ENCODE results near the gene KLHL29. TPM values are rescaled to one million over a fixed set of nuclear protein-coding genes. Genes with fewer than 3 reads are reported as not detected.

The KLHL29 gene
- total and polyA plus RNA-seq, 10 of the 15 experiments (the other 5 are each of a cell fraction or from before 2014, with no cell fraction given) = 1.4 to 19.5 (median 6.1) TPM

- TF ChIP-seq ZNF592 (IDR thresholded peaks at IDR 0.05) (no peak), ZNF24 (IDR thresholded peaks at IDR 0.05) (no peak), BRCA1 (IDR thresholded peaks at IDR 0.05; ENCODE audit: low read depth, low read length) (no peak), ZNF622 (IDR thresholded peaks at IDR 0.05) (no peak), RAD21 (IDR thresholded peaks at IDR 0.05; ENCODE audit: insufficient read depth, low read depth, low read length) (no peak)
Measured at GRCh38 chr2:23685181-23685580, 300.2 kb downstream of the KLHL29 start (continued).

DNA sequence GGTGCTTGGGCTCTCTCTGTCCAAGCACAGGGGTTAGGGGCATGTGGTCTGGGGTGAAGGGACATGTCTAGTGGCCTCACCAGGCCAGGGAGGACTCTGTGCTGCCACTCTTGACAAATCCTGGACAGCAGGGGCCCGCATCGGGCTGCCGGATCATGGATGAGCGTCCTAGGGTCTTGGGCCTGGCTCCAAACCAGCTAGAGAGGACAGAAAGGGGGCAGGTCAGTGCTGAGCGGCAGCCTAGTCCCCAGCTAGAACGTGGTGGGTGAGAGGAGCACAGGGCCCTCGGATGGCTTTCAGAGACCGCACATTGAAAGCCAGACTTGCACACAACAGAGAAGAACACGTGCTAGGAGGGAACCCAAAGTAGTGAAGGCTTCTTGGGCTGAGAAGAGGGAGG, 300.7 kb downstream of the KLHL29 start:
- no TSS peak for BruUV-seq (replicated peaks)
- Histone ChIP-seq H3K4me1 (ENCODE audit: control insufficient read depth, insufficient read depth, low read length) (no peaks in the 10 kb centered on the region), H3K4me3 (no peak overlapping the region), H3K27me3 (replicated peaks in 1 of 2; ENCODE audit: control insufficient read depth in 2 of 2, insufficient read depth in 2 of 2, low read length in 1 of 2) (no peaks in the 10 kb centered on the region), H3K9me3 (replicated peaks; ENCODE audit: control insufficient read depth, insufficient read depth, low read length) (no peaks in the 10 kb centered on the region), H3K27ac (ENCODE audit: control insufficient read depth, insufficient read depth) (no peak overlapping the region), H2AFZ (ENCODE audit: control insufficient read depth, low read depth, low read length) (no peak overlapping the region), H4K20me1 (ENCODE audit: control insufficient read depth, insufficient read depth) (no peaks in the 10 kb centered on the region), H3K36me3 (ENCODE audit: control insufficient read depth in 2 of 2, insufficient read depth in 2 of 2, low read length in 1 of 2) (peaks cover 0 to 4% of the 10 kb centered on the region in 2 experiments; a peak in 3 of 4 replicates), H3K4me2 (ENCODE audit: control insufficient read depth, insufficient read depth) (no peak overlapping the region), H3K79me2 (ENCODE audit: control insufficient read depth, insufficient read depth, low read length) (no peaks in the 10 kb centered on the region), H3K9ac (ENCODE audit: control insufficient read depth, insufficient read depth, low read length) (no peak overlapping the region)
- intact Hi-C loops (cut with micrococcal nuclease; ENCODE audit: unreplicated experiment) (no loop called here), in situ Hi-C loops (cut with MboI) (no loop called here)
- POLR2A ChIA-PET = no interaction called here
- ATAC-seq = no peak
- no peak for FAIRE-seq
- RAD21 ChIA-PET (ENCODE audit: unreplicated experiment) = no interaction called here
- 89% methylated on average over 9 of the region's 9 CpGs for WGBS (ENCODE audit: insufficient coverage, insufficient replicate concordance, low lambda C conversion rate, missing lambda C conversion rate)
- CTCF ChIA-PET = no interaction called here
- SMC1A ChIA-PET (ENCODE audit: uncharacterized antibody, unreplicated experiment) = no interaction called here
- no peak for DNase-seq (ENCODE audit: low read depth, low spot score)
- TF ChIP-seq ASH2L (IDR thresholded peaks at IDR 0.05; ENCODE audit: borderline replicate concordance, low read depth) (no peak), EED (IDR thresholded peaks at IDR 0.05; ENCODE audit: low read depth) (no peak), LARP7 (IDR thresholded peaks at IDR 0.05) (no peak), SUZ12 (IDR thresholded peaks at IDR 0.05; ENCODE audit: unreplicated experiment) (no peak), WRNIP1 (IDR thresholded peaks at IDR 0.05; ENCODE audit: borderline replicate concordance, low read depth, low read length) (no peak), MXI1 (IDR thresholded peaks at IDR 0.05; ENCODE audit: low read depth, low read length) (no peak), BACH1 (IDR thresholded peaks at IDR 0.05; ENCODE audit: borderline replicate concordance) (no peak), CHD4 (IDR thresholded peaks at IDR 0.05) (no peak), SREBF1 (IDR thresholded peaks at IDR 0.05; ENCODE audit: low read length) (no peak), RFX5 (IDR thresholded peaks at IDR 0.05; ENCODE audit: low read depth, low read length) (no peak), YY1 (IDR thresholded peaks at IDR 0.05; ENCODE audit: low read depth, low read length) (no peak), CHD1 (IDR thresholded peaks at IDR 0.05; ENCODE audit: low read depth, low read length) (no peak), ZNF622 (IDR thresholded peaks at IDR 0.05) (no peak), JUNB (IDR thresholded peaks at IDR 0.05) (no peak)
- TF ChIP-seq, protein P1, sequence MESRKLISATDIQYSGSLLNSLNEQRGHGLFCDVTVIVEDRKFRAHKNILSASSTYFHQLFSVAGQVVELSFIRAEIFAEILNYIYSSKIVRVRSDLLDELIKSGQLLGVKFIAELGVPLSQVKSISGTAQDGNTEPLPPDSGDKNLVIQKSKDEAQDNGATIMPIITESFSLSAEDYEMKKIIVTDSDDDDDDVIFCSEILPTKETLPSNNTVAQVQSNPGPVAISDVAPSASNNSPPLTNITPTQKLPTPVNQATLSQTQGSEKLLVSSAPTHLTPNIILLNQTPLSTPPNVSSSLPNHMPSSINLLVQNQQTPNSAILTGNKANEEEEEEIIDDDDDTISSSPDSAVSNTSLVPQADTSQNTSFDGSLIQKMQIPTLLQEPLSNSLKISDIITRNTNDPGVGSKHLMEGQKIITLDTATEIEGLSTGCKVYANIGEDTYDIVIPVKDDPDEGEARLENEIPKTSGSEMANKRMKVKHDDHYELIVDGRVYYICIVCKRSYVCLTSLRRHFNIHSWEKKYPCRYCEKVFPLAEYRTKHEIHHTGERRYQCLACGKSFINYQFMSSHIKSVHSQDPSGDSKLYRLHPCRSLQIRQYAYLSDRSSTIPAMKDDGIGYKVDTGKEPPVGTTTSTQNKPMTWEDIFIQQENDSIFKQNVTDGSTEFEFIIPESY (IDR thresholded peaks at IDR 0.05) = no peak
- TF ChIP-seq, protein P2, sequence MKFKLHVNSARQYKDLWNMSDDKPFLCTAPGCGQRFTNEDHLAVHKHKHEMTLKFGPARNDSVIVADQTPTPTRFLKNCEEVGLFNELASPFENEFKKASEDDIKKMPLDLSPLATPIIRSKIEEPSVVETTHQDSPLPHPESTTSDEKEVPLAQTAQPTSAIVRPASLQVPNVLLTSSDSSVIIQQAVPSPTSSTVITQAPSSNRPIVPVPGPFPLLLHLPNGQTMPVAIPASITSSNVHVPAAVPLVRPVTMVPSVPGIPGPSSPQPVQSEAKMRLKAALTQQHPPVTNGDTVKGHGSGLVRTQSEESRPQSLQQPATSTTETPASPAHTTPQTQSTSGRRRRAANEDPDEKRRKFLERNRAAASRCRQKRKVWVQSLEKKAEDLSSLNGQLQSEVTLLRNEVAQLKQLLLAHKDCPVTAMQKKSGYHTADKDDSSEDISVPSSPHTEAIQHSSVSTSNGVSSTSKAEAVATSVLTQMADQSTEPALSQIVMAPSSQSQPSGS (IDR thresholded peaks at IDR 0.05; ENCODE audit: low read length) = no peak
